GM19023 (cell line): ENCODE measurements around the gene CSAG1.
"Not testable (repeated sequence)": the region's sequence is repeated elsewhere in the genome, so short reads cannot be mapped to it uniquely, and the experiment has no call there.

Experiments used
- ATAC-seq: cut with Tn5 transposase; IDR thresholded peaks from one replicate; pipeline ENCODE4 v1.9.1; 2021; ENCODE audit warnings: mild to moderate bottlenecking, moderate library complexity; ENCODE audit not compliant: unreplicated experiment

CSAG1 gene

GRCh38 chrX:152700390-152700789, 33.1 kb downstream of the CSAG1 start:
- ATAC-seq = not testable (repeated sequence)

- not testable (repeated sequence) for ATAC-seq
These were observed 35.3 kb downstream of the CSAG1 start, which contains the start of gene MAGEA3 for GRCh38 chrX:152697952-152698931. Gene MAGEA3, plus strand, starts transcription at chrX:152698794. Its CDS starts 2,039 bp downstream, at chrX:152700833.

- peak; percentile 88 for ATAC-seq
These were observed 52.5 kb downstream of the CSAG1 start for GRCh38 chrX:152681012-152681411.
